SK-N-MC (cell line): Measurements from ENCODE around the gene NAALAD2.
"Not testable (repeated sequence)": the region's sequence is repeated elsewhere in the genome, so short reads cannot be mapped to it uniquely, and the experiment has no call there.

Experiments
- EZH2 ChIP-seq: fragments of 200-600 bp; sonication (generic); IDR thresholded peaks from one replicate; pipeline ENCODE4 v1.6.1; 2017; ENCODE audit warnings: antibody characterized with exemption
- POLR2AphosphoS5 ChIP-seq: IDR thresholded peaks from 2 replicates; pipeline ENCODE4 v1.6.1; 2012; ENCODE audit warnings: mild to moderate bottlenecking, low read depth, low read length, borderline replicate concordance

DNA sequence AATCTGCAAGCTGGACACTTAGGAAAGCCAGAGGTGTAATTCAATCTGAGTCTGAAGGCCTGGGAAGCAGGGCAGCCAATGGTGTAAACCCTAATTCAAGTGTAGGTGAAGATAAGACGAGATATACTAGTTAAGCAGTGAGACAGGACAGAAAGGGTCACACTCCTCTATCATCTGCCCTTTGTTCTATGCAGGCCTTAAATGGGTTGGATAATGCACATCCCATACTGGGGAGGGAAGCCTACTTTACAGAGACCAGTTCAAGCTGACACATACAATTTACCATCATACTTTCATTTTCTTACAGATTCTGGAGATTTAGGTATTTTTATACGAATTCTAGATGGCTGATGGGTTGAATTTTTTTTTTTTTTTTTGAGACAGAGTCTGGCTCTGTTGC lies 45.7 kb upstream of the NAALAD2 start:
- TF ChIP-seq EZH2, POLR2AphosphoS5: not testable (repeated sequence)
